T-helper 1 cell treated with Interleukin-12 subunit alpha and Interleukin-12 subunit beta and Interleukin-4 antibody, amounts not matched to agents 30 ng/mL and 1 ng/mL, for 36 hours (primary cell): ENCODE measurements around the gene CEP131. TPM values are rescaled to one million over a fixed set of nuclear protein-coding genes. Genes with fewer than 3 reads are reported as not detected.

Experiments
- intact Hi-C: fragments of 100-400 bp; cut with micrococcal nuclease; formaldehyde crosslinking; loops from one replicate; pipeline ENCODE4 v1.15.1; 2024
- total RNA-seq: library from RNA; stranded (reverse); gene quantifications from 2 replicates; pipeline ENCODE4 v1.2.3, GENCODE V29; 2022

CEP131 gene
- total RNA-seq, 1 donor from 2014 or later = 10.6 TPM

DNA sequence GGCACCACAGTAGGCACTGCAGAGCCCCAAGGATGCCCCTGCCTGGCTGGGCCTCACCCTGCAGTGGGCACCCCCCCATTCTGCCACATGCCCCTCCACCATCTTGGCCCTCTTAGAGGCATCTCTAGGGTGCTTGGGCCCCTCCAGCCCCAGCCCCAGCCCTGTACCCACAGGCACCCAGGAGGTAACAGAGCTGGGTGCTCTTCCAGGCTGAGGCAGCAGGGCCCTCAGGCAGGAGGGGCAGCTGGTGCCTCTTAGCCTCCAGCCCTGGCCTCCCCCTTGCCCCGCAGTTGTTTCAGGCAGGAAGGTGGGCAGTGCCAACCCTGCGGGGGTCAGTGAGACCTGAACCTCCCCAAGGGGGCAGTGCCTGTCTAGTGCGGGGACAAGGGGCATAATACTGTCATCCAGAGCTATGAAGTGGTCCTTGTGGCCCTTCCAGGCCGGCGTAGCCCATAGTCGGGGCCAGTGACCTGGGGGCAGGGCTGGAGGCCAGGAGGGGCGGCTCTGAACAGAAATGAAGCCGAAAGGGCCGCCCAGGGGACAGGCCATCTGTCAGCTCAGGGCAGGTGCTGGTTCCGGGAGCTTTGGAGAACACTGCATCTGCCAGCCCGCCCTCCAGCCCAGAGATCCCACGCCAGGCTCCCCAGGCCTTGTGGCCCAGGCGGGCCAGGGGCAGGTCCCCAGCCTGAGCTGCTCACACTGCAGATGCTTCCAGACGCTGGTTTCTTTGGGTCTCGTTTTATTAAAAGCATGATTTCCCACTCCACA is 51.9 kb downstream of the CEP131 start:
- intact Hi-C loops = no loop called here

GRCh38 chr17:81169870-81170309 is 52.9 kb downstream of the CEP131 start:
- intact Hi-C loops = no loop called here

DNA sequence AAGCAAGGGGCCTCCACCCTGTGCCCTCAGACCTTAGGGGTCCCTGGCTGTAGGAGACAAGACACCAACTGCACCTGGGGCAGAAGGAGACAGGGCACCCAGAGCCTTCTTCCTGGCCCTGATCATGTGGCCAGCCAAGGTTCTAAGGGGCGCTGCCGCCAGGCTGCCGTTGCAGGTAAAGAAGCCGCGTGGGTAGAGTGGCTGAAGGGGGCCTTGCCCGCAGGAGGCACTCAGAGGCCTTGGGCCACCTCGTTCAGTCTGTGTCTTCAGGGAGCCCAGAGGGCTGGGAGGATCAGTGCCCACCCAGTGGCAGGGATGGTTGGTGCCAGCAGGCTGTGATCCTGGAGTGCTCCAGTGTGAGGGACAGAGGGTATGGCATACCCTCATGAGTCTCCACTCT is 55.1 kb downstream of the CEP131 start:
- intact Hi-C loops = no loop called here

- intact Hi-C loops = no loop called here
Measured at GRCh38 chr17:81167194-81167524, 55.6 kb downstream of the CEP131 start.

DNA sequence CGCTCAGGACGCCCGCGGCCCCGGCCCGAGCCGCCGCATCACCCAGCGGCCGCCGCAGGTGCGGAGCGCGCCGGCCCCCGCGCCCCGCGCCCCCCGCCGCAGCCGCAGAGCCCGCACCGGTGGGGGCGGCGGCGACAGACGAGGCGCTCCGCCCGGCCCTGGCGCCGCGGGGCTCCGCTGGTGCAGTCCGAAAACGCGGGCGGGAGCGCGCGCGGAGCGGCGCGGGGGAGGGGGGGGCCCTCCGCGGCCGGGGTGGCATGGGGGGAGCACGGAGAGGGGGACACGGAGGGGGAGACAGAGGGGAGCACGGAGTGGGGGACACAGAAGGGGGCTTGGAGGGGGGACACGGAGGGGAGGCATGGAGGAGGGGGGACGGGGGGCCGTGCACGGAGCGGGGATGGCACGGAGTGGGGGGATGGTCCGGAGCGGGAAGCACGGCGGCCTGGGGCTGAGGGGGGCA is 56.7 kb downstream of the CEP131 start, which contains the start of gene AATK:
TSS of gene AATK (minus strand) at position 189 of the 460 bp plus-strand sequence. CDS start 229 bp downstream, outside the sequence.
- intact Hi-C loops = no loop called here

- intact Hi-C loops = no loop called here
Measured at GRCh38 chr17:81165246-81166032, 57.3 kb downstream of the CEP131 start, which contains the start of gene PVALEF. Gene PVALEF (plus strand): TSS chr17:81165507. CDS start chr17:81181227, 15,720 bp downstream.

GRCh38 chr17:81164371-81165245 is 58.2 kb downstream of the CEP131 start:
- intact Hi-C loops = no loop called here

DNA sequence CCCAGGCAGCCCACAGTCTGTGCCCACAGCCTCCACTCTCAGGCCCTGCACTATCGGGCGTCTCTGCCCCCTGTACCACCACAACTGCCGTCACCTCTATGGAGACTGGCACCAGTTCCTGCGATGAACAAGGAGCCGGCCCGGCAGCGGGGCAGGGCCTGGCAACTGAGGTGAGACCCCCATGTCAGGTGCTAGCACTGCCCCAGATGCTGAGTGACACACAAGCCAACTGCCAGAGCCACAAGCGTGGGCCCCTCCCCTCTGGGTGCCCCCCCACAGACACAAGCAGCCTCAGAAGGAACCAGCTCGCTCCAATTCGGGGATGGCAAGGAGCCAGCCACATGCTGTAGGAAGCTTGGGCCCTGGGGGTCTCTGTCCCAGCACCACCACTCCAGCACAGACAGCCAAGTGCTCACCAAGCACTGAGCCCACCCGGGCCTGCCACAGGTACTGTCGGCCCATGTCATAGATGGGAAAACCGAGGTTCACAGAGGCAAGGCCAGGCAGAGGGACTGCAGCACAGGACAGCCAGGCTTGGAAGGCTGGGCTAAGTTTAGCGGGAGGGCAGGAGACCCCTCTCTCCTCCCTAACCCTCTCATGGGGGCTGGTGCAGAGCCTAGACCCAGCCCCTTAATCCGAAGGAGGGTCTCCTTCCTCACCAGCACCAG is 58.9 kb downstream of the CEP131 start:
- intact Hi-C loops = no loop called here

- intact Hi-C loops = no loop called here
Measured at GRCh38 chr17:81163051-81163695, 59.6 kb downstream of the CEP131 start.

DNA sequence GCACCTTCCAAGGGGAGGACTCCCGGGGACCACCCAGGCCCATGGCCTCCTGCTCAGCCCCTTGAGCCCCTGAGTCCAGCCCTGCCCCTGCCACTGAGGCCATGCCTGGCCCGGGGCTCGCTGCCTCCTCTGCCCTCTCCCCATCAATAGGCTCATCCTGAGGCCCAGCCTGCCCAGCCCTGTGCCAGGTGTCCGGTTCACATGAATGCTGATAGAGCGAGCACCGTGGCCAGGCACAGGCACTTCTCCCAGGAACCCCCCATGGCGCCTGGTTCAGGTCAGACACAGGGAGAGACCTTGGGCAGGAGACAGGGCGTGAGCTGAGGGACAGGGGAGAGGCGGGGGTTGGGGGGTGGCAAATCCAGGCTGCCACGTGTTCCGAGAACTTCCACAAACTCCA is 60.3 kb downstream of the CEP131 start:
- intact Hi-C loops = no loop called here

DNA sequence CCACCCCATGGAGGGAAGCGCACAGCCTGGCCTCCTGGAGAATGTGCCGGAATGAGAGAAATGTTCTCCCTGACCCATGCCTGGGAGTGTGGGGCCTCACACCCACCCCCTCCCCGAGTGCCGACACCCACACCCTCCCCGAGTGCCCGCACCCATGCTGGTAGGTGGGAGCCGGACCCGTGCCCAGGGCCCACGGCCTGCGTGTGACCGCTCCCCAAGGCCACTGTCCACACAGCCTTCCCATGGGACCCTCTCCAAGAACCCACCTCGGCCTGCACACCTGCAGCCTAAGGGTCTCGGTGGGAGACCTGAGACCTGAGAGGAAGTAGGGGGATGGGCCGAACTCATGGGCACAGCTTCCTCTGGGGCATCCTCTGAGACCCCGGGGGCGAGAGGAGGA is 60.8 kb downstream of the CEP131 start:
- intact Hi-C loops = no loop called here

GRCh38 chr17:81161536-81161935 is 61.2 kb downstream of the CEP131 start:
- intact Hi-C loops = no loop called here

DNA sequence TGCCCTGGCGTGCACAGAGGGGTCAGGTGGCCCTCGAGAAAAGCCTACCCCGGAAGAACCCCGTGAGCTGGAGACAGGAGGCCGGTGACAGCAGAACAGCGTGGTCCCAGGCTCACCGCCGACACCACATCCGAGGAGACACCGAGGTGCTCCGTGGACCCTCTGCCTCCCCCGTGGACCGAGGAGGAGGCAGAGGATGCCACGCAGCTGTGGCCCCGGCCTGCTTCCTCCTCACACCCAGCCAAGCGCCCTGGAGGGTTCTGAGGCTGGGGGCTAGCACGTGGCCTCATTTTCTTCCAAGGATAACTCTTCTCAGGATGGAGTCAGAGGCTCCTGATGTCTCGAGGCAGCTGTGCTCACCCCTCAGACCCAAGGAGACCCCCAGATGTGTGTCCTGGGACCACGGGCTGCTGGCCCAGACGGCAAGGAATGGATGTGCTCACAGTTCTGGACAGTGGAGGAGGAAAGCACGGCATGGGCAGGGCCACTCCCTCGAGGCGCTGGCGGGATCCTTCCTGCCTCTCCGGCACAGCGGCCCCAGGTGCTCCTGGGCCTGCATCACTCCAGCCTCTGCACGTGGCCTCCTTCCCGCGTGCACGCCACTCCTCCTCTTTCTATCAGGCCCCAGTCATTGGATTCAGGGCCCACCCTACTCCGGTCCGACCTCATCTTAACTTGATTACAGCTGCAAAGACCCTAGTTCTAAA is 61.9 kb downstream of the CEP131 start:
- intact Hi-C loops = no loop called here

GRCh38 chr17:81160306-81160705 is 62.5 kb downstream of the CEP131 start:
- intact Hi-C loops = no loop called here

GRCh38 chr17:81159611-81160265 is 63.0 kb downstream of the CEP131 start:
- intact Hi-C loops = no loop called here

GRCh38 chr17:81158688-81159590 is 63.8 kb downstream of the CEP131 start:
- intact Hi-C loops = no loop called here

DNA sequence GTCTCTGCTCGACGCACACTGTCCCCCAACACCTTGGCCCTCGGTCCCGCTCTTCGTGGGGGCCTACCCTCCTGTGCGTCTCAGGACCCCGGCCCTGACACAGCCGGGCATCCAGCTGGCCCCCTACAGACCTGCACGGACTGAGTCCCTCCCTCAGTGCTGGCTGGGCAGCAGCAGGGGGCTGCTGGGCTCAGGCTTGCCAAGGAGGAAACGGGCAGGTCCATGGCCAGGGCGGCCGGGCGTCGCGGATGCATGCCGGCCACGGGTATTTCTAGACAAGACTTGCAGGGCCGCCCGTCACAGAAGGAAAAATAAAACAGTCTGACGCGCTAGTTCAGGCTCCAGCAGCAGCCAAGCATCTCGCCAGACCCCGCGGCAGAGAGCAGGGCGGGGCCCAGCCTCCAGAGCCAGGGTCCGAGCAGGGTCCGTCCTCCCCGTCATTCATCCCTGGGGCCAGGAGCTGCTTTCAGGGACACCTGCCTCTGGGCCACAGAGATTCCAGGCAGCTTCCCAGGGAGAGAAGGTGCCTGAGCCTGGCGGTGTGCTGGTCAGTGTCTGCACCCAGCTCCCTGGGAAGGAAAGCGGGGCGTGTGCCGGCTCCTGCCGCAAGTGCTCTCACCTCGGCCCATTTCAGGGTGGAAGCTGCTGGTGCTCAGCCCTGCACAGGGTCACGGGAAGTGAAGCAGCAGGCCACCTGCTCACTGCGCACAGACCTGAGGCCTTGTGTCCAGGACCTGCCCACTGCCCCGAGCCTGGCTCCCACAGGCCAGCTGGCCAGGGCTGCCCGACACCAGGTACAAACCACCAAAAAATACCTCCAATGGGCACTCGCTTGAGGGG is 64.7 kb downstream of the CEP131 start:
- intact Hi-C loops = no loop called here
